Measurements from ENCODE around the gene AGPAT2.
"Not testable (repeated sequence)": the region's sequence is repeated elsewhere in the genome, so short reads cannot be mapped to it uniquely, and the experiment has no call there.

The AGPAT2 gene

DNA sequence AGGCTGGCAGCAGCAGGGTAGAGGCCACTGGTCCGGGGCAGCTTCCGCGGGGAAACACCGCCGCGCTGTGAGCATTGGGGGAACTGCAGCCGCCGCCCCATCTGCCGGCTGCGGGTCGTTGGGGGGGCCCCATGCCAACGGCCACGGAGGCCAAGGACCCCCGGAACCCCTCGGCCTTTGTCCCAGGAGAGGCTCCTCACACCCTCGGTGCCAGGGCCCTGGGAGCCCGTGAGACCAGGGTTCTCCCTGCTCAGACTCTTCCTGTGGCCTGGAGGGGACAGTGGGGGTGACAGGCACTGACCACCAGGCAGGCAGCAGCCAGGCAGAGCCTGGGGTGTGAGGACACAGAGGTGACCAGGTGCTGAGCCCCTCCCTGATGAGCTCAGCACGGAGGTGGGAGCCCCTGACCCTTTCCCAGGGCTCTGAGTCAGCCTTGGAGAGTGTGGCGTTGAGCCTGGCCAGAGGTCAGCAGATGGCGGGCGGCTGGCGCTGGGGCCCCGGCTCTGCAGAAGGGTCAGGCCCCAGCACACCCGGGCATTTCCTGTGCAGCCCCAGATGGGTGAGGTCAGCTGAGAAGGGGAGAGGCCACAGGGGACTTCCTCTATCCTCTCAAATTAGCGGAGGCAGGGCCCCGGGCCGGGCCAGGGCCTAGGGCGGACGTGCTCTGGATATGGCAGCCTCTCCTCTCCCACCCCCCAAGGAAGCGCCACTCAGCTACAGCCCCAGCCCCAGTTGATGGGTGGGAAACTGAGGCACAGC lies 42.5 kb downstream of the AGPAT2 start:
- no peak for DNase-seq (ENCODE audit: extremely low read depth, low read depth)
- H3K4me3 ChIP-seq (replicated peaks; ENCODE audit: low read depth, low read length), result no peak overlapping the region
- TF ChIP-seq, protein P1, sequence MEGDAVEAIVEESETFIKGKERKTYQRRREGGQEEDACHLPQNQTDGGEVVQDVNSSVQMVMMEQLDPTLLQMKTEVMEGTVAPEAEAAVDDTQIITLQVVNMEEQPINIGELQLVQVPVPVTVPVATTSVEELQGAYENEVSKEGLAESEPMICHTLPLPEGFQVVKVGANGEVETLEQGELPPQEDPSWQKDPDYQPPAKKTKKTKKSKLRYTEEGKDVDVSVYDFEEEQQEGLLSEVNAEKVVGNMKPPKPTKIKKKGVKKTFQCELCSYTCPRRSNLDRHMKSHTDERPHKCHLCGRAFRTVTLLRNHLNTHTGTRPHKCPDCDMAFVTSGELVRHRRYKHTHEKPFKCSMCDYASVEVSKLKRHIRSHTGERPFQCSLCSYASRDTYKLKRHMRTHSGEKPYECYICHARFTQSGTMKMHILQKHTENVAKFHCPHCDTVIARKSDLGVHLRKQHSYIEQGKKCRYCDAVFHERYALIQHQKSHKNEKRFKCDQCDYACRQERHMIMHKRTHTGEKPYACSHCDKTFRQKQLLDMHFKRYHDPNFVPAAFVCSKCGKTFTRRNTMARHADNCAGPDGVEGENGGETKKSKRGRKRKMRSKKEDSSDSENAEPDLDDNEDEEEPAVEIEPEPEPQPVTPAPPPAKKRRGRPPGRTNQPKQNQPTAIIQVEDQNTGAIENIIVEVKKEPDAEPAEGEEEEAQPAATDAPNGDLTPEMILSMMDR (IDR thresholded peaks at IDR 0.05; ENCODE audit: low read depth, low read length, missing control alignments), result peak; percentile 92

DNA sequence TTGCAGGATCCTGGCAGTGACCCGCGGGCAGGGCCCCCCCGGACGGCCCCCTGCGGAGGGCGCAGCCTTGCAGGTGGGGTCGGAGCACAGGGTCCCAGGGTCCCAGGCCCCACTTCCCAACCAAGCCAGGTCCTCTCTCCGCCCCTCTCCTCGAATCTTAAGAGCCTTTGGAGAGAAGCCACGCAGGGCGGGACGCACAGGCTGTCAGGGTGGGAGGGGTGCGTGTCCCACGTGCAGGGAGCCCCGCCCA lies 43.0 kb downstream of the AGPAT2 start:
- no peak for DNase-seq (ENCODE audit: extremely low read depth, low read depth)
- no peak overlapping the region for H3K4me3 ChIP-seq (replicated peaks; ENCODE audit: low read depth, low read length)
- TF ChIP-seq, protein P1 (IDR thresholded peaks at IDR 0.05; ENCODE audit: low read depth, low read length, missing control alignments), result no peak

GRCh38 chr9:136643596-136644342 lies 43.5 kb downstream of the AGPAT2 start:
- no peak overlapping the region for H3K4me3 ChIP-seq (replicated peaks; ENCODE audit: low read depth, low read length)
- TF ChIP-seq, protein P1 (IDR thresholded peaks at IDR 0.05; ENCODE audit: low read depth, low read length, missing control alignments), result no peak
- no peak for DNase-seq (ENCODE audit: extremely low read depth, low read depth)

- H3K4me3 ChIP-seq (replicated peaks; ENCODE audit: low read depth, low read length), result no peak overlapping the region
- TF ChIP-seq, protein P1 (IDR thresholded peaks at IDR 0.05; ENCODE audit: low read depth, low read length, missing control alignments), result no peak
- DNase-seq (ENCODE audit: extremely low read depth, low read depth), result no peak
Observed at GRCh38 chr9:136642439-136642921, 44.8 kb downstream of the AGPAT2 start.

- TF ChIP-seq, protein P1 (IDR thresholded peaks at IDR 0.05; ENCODE audit: low read depth, low read length, missing control alignments), result no peak
- H3K4me3 ChIP-seq (replicated peaks; ENCODE audit: low read depth, low read length), result no peak overlapping the region
Observed at GRCh38 chr9:136640171-136641111, 46.8 kb downstream of the AGPAT2 start.

DNA sequence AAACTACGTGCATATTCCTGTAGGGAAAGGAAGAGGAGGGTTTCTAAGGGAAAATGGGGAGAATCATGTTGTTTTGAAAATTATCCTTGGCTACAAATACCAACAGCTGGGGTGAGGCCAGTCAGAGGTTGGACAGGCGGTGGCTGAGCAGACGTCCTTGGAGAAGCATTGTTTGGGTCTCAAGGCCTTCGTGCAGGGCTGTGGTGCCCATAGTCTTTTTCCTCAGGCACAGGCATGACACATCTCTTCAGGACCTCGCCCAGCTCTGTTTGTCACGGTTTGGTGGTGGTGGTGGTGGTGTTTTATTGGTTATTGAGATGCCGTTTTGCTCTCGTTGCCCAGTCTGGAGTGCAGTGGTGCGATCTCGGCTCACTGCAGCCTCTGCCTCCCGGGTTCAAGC lies 52.4 kb downstream of the AGPAT2 start:
- TF ChIP-seq, protein P1 (IDR thresholded peaks at IDR 0.05; ENCODE audit: low read depth, low read length, missing control alignments), result no peak
- no peak for DNase-seq (ENCODE audit: extremely low read depth, low read depth)
- H3K4me3 ChIP-seq (replicated peaks; ENCODE audit: low read depth, low read length), result no peak overlapping the region

More at GRCh38 chr9:136640171-136641111, 46.8 kb downstream of the AGPAT2 start:
- DNase-seq (ENCODE audit: extremely low read depth, low read depth), result no peak

DNA sequence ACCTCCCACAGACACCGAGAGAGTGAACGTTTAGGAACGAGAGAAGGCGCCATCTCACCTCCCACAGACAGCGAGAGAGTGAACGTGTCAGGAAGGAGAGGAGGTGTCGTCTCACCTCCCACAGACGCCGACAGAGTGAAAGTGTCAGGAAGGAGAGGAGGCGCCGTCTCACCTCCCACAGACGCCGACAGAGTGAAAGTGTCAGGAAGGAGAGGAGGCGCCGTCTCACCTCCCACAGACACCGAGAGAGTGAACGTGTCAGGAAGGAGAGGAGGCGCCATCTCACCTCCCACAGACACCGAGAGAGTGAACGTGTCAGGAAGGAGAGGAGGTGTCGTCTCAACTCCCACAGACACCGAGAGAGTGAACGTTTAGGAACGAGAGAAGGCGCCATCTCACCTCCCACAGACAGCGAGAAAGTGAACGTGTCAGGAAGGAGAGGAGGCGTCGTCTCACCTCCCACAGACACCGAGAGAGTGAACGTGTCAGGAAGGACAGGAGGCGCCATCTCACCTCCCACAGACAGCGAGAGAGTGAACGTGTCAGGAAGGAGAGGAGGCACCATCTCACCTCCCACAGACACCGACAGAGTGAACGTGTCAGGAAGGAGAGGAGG lies 54.7 kb downstream of the AGPAT2 start:
- not testable (repeated sequence) for H3K4me3 ChIP-seq (replicated peaks; ENCODE audit: low read depth, low read length); DNase-seq (ENCODE audit: extremely low read depth, low read depth)

DNA sequence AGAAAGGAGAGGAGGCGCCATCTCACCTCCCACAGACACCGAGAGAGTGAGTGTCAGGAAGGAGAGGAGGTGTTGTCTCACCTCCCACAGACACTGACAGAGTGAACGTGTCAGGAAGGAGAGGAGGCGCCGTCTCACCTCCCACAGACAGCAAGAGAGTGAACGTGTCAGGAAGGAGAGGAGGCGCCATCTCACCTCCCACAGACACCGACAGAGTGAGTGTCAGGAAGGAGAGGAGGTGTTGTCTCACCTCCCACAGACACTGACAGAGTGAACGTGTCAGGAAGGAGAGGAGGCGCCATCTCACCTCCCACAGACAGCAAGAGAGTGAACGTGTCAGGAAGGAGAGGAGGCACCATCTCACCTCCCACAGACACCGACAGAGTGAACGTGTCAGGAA lies 55.2 kb downstream of the AGPAT2 start:
- H3K4me3 ChIP-seq (replicated peaks; ENCODE audit: low read depth, low read length); DNase-seq (ENCODE audit: extremely low read depth, low read depth): not testable (repeated sequence)

All from HFF-Myc (cell line).